GM19438 (cell line): Measurements from ENCODE around the gene FKBP11.

ENCODE experiments used
- ATAC-seq: cut with Tn5 transposase; IDR thresholded peaks from one replicate; pipeline ENCODE4 v1.9.1; 2021; ENCODE audit warnings: low read depth; ENCODE audit not compliant: unreplicated experiment

The FKBP11 gene

GRCh38 chr12:48956279-48957140 is 31.2 kb upstream of the FKBP11 start:
- peak; percentile 26 for ATAC-seq

- ATAC-seq = no peak
These were observed 29.7 kb upstream of the FKBP11 start for GRCh38 chr12:48954841-48955501.

GRCh38 chr12:48954061-48954460 is 28.8 kb upstream of the FKBP11 start:
- ATAC-seq = no peak

GRCh38 chr12:48952691-48953090 is 27.4 kb upstream of the FKBP11 start:
- no peak for ATAC-seq

GRCh38 chr12:48947727-48948126 is 22.4 kb upstream of the FKBP11 start:
- no peak for ATAC-seq

- no peak for ATAC-seq
These were observed 21.7 kb upstream of the FKBP11 start for GRCh38 chr12:48946943-48947342.

GRCh38 chr12:48946205-48946604 is 20.9 kb upstream of the FKBP11 start:
- no peak for ATAC-seq

- no peak for ATAC-seq
These were observed 17.9 kb upstream of the FKBP11 start for GRCh38 chr12:48943221-48943620.

GRCh38 chr12:48940181-48940580 is 14.9 kb upstream of the FKBP11 start:
- ATAC-seq = no peak

GRCh38 chr12:48938805-48939204 is 13.5 kb upstream of the FKBP11 start:
- no peak for ATAC-seq

GRCh38 chr12:48937170-48937569 is 11.9 kb upstream of the FKBP11 start:
- ATAC-seq = no peak

GRCh38 chr12:48936379-48936979 is 11.2 kb upstream of the FKBP11 start:
- no peak for ATAC-seq

- no peak for ATAC-seq
These were observed 9.0 kb upstream of the FKBP11 start for GRCh38 chr12:48934312-48934706.

GRCh38 chr12:48933664-48934311 is 8.5 kb upstream of the FKBP11 start:
- ATAC-seq = no peak

- ATAC-seq = no peak
These were observed 7.6 kb upstream of the FKBP11 start for GRCh38 chr12:48932878-48933277.

GRCh38 chr12:48930475-48930874 is 5.2 kb upstream of the FKBP11 start:
- ATAC-seq = no peak

- ATAC-seq = no peak
These were observed 4.3 kb upstream of the FKBP11 start for GRCh38 chr12:48929551-48929950.

GRCh38 chr12:48927261-48927660 is 2.0 kb upstream of the FKBP11 start:
- no peak for ATAC-seq

- ATAC-seq = peak; percentile 77
These were observed 532 bp downstream of the FKBP11 start for GRCh38 chr12:48924617-48925303.

GRCh38 chr12:48923117-48923516 is 2.2 kb downstream of the FKBP11 start:
- ATAC-seq = no peak
